Caki2 (cell line): ENCODE results near the gene SEMA4C. TPM values are rescaled to one million over a fixed set of nuclear protein-coding genes. Genes with fewer than 3 reads are reported as not detected.
"Not testable (repeated sequence)": the region's sequence is repeated elsewhere in the genome, so short reads cannot be mapped to it uniquely, and the experiment has no call there.

Experiments used
- DNase-seq: peaks from one replicate; pipeline ENCODE4 v3.0.0-alpha.2; 2015; ENCODE audit warnings: low read depth
- in situ Hi-C: cut with HindIII; loops from 2 replicates; pipeline ENCODE4 v1.10.0; 2016; ENCODE audit warnings: low sequenced_read_pairs, low pct_unique_long_range_greater_than_20kb, mixed read lengths
- total RNA-seq: library from RNA; depleted of rRNA; stranded (reverse); fragments of >200 nt; shearing (Covaris generic); gene quantifications from 2 replicates; pipeline ENCODE4 v1.2.3, GENCODE V29; 2014; ENCODE audit warnings: low replicate concordance

The SEMA4C gene
- total RNA-seq, 1 experiment from 2014 or later, result 40.4 TPM

DNA sequence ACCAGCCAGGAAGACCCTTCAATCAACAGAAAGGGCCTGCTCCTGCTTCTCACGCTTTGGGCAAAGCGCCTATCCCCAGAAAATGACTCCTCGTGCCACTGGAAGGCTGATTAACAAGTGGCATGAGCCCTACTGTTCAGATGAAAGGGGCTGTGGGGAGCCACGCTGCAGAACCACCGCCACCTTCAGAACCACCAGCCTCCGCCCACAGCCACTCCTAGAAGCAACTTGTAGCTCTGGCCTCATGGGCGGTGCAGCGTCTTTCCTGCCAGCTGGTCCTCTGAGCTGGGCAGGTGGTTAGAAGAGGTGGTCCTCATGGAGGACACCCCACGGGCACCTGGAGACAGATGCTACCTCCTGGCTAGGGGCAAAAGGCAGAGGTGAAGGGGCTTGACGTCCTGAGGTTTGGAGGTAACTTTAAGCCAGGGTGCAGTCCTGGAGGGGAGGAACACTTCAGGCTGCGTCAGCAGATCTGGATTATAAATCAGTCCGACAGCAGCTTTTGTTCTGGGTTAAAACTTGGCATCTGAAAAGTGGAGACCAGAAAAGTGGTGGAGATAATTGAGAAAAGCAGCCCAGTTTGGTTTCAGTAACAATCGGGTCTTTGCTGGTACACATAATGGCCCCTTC, 861 bp upstream of the SEMA4C start:
- DNase-seq, result no peak
- in situ Hi-C loops, result no loop called here

- in situ Hi-C loops, result no loop called here
- DNase-seq, result peak; percentile 61
Measured at GRCh38 chr2:96869281-96869821, 529 bp downstream of the SEMA4C start.

DNA sequence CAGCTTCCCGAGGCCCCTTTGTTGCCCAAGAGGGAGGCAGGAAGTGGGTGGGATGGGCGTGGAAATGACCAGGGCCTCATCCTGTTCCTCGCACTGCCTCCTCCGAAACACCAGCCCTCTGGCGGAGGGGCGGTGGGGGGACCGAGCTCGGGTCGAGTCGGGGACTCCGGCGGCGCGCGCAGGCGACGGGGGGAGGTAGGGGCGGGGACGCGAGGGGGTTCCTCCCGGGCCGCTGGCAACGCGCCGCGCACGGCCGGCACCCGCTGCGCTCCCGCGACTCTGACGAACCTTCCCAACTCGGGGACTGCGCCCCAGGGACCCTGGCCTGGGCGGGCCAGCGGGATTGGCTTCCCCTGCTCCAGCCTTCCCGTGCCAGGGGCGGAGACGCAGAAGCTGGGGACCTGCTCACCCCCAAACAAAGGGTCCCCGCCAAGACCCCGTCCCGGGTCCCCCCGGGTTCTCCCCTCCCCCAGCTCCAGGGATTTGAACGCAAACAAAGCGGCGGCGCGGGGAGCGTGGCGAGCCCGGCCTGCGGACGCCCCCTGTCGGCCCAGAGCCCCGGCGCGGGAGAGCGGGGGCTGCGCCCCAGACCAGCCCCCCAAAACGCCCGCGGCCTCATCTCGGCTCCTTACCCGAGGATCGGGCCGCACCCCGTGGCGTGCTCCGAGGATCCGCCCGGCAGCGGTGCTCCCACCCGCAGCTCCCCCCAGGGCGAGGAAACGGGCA, 1.2 kb downstream of the SEMA4C start:
- DNase-seq, result peak; percentile 69
- in situ Hi-C loops, result no loop called here

- DNase-seq, result no peak
- in situ Hi-C loops, result no loop called here
Measured at GRCh38 chr2:96867756-96868554, 1.9 kb downstream of the SEMA4C start.

DNA sequence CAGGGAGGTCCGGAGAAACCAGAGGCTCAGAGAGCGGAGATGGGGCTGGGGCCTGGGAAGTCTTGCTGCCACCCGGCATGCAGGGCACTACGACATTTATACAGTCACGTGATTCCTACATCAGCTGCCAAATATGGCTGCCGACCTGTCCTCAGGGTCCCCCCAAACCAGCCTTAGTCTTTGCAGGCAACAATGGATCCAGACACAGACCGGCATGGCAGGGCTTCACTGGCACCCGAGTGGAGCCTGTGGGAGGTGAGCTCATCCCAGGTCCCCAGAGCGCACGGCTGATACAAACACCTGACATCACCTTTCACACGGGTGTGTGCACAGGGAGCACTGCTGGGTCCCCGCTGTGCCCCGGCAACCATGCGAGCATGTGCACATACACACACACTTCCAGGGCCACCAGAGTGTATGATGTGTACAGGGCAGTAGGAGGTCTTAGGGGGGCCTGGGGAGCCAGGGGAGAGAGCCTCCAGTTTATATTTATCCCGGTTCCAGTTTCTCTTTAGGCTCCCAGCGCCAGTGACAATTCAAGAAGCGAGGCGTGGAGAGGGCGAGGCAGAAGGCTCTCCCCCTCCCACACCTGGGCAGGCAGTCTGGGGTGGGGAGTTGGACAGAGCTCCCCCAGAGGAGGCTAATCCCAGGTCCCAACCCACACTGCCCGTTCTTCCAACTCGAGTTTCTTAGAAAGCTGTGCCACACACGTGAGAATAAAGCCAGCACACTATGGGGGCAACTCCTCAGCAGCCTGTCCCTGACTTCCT, 2.7 kb downstream of the SEMA4C start:
- DNase-seq, result no peak
- in situ Hi-C loops, result no loop called here

DNA sequence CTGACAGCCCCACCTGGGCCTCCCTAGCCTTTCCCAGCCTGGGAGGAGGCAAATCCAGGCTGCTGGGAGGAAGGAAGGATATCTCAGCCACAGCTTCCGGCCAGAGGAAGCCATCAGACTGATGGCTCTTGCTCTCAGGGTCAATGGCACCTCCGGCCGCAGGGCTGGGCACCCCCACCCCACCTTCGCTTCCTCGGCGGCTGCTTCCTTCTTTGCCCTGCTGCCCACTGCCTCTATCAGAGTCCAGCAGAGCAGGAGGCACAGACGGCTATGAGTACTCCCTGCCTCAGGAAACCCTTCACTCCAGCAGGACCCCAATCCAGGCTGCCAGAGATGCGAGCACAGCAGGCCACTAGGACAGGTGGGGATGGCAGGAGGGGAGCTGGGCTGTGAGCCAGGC, 3.3 kb downstream of the SEMA4C start:
- in situ Hi-C loops, result no loop called here
- no peak for DNase-seq

DNA sequence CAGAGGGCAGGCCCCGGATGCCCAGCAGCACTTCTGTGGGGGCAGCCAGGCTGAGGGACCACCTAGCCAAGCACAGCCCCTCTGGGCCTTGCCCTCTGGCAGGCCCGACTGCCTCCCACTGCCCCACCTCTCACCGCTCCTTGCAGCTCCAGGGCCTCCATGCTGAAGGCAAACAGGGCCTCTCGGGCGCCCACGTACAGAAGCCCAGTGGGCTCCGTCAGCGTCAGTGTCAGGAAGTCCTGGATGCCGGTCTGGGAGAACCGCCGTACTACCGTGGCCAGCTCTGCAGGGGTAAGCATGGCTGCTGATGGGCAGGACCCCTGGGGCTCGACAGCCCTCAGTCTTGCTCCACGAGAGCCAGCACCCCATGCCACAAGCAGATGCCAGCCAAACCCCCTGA, 3.7 kb downstream of the SEMA4C start:
- in situ Hi-C loops, result no loop called here
- DNase-seq, result no peak

DNA sequence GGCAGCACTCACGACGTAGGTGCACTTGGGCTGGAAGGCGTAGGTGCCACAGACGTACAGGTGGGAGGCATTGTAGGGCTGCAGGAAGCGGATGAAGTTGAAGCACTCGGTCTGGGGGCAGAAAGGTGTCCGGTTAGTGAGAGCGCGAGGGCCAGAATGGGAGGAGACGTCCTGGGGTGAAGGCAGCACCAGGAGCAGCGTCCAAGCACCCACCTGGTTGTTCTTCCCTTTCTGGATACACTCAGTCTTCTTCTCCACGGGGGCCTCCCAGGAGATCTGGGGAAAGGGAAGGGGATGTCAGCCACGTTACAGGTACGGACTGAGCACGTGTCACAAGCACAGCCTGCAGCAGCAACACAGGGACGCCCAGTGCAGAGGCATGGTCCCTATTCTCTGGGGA, 4.2 kb downstream of the SEMA4C start:
- in situ Hi-C loops, result no loop called here
- no peak for DNase-seq

DNA sequence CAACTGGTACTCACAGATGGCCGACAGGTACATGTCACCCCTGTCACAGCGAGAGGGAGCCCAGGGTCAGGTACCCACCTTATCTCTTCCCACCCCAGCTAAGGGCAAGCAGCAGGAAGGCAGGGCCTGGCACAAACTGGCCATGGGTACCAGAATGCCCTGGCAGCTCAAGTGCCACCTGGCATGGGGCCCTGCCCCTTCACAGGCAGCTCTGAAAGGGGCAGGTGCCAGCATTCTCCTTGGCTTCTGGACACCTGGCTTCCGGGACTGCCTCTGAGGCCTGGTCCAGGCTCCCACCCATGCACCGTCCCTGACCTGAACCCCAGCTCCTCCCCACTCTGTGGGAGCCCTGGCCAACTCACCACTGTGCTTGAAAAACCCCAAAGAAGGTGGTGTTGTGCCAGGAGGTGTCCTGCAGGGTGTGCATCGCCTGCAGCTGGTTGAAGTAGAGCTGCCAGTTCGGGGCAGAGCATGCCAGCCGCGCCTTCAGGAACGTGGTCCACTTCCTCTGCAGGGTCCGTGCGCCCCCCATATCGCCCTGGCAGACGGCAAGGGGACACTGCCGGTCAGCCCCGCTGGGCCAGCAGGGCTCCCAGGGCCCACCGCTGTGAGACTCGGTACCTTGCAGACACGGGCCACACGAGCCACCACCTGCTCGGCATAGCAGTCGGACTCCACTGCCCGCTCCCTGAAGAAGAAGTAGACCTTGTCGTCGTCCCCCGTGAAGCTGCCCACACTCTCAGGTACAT, 5.4 kb downstream of the SEMA4C start:
- in situ Hi-C loops, result no loop called here
- no peak for DNase-seq

- in situ Hi-C loops, result no loop called here
Measured at GRCh38 chr2:96863575-96864342, 6.1 kb downstream of the SEMA4C start.

GRCh38 chr2:96863056-96863455, 6.8 kb downstream of the SEMA4C start:
- in situ Hi-C loops, DNase-seq: not testable (repeated sequence)

More at GRCh38 chr2:96863575-96864342, 6.1 kb downstream of the SEMA4C start:
- no peak for DNase-seq

- no peak for DNase-seq
- in situ Hi-C loops, result no loop called here
Measured at GRCh38 chr2:96861074-96861473, 8.8 kb downstream of the SEMA4C start.

GRCh38 chr2:96860065-96861029, 9.5 kb downstream of the SEMA4C start:
- in situ Hi-C loops, result no loop called here
- DNase-seq, result no peak

DNA sequence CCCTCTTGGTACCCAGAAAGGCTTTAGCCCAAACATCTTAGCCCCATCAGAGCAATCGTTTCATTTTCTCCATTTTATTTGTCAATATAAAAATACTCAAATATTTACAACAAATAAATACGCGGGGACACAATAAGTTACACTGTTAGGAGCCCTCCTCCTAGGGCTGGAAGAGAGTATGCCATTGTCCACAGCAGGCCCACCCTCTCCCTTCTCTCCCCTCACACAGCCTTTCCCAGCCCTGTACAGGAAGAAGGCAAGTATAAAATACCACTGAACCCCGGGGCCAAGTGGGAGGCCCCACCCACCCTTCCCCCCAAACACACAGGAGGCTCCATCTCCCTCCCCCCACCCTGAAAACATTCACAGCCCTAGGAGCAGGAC, 10.2 kb downstream of the SEMA4C start:
- in situ Hi-C loops, result no loop called here
- no peak for DNase-seq

DNA sequence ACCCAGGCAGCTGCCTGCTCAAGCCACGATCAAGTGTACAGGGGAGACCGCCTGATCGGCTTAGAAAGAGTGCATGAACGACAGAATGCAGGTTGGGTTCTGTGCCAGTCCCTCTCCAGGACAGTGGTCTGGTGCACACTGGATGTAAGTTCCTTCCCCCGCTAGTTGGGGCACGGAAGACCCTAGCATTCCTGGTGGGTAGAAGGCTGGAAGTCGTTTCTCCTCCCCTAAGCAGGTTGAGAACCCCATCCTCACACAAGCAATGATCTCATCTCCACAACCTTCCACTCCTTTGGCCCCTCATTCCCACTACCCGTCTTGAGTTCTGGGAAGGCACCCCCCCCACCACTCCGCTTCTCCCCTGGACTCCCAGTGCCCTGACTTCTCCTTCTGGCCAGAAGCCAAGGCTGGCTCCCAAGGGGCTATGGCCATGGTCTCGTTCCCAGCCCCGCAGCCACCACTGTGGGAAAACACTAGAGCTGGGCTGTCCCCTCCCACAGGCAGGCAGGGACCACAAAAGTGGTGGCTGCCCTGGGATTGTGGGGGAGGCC, 10.7 kb downstream of the SEMA4C start:
- in situ Hi-C loops, result no loop called here
- no peak for DNase-seq
